Stimulated activated CD8-positive, alpha-beta memory T cell treated with anti-CD3 and anti-CD28 coated beads, Interleukin-4, amount 100 ng/mL, for 24 hours (primary cell): ENCODE results near the gene PTPRN2.

Experiments used
- DNase-seq: peaks from one replicate; pipeline ENCODE4 v3.0.0-alpha.2; 2020; ENCODE audit warnings: low read depth

Gene PTPRN2

GRCh38 chr7:157974678-157975230 is 612.9 kb downstream of the PTPRN2 start:
- DNase-seq, result no peak

GRCh38 chr7:157973971-157974677 is 613.5 kb downstream of the PTPRN2 start:
- DNase-seq, result no peak

GRCh38 chr7:157972914-157973313 is 614.7 kb downstream of the PTPRN2 start:
- no peak for DNase-seq

- DNase-seq, result no peak
Measured at GRCh38 chr7:157971501-157971900, 616.1 kb downstream of the PTPRN2 start.

- DNase-seq, result no peak
Measured at GRCh38 chr7:157970744-157971143, 616.9 kb downstream of the PTPRN2 start.

- no peak for DNase-seq
Measured at GRCh38 chr7:157969995-157970394, 617.6 kb downstream of the PTPRN2 start.

- no peak for DNase-seq
Measured at GRCh38 chr7:157966490-157966889, 621.1 kb downstream of the PTPRN2 start.

GRCh38 chr7:157964521-157964920 is 623.1 kb downstream of the PTPRN2 start:
- DNase-seq, result no peak

DNA sequence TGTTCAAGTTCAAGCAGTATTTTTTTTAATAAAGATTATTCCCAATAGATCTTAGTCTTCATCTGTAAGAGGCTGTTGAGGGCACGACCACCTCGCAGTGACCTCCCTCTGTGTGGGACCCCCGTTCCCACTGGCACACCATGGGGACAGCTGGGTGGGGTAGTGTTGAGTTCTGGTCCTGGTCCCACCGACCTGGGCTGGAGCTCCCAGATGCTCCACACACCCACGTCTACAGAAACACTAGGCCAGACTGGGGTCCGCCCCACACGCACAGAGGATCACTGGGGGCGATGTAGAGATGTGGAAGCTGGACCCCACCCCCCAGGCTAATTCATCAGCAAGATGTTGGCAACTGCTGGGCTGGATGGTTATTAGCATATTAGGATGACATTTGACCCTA is 623.6 kb downstream of the PTPRN2 start:
- DNase-seq, result no peak

GRCh38 chr7:157963526-157963925 is 624.1 kb downstream of the PTPRN2 start:
- no peak for DNase-seq

DNA sequence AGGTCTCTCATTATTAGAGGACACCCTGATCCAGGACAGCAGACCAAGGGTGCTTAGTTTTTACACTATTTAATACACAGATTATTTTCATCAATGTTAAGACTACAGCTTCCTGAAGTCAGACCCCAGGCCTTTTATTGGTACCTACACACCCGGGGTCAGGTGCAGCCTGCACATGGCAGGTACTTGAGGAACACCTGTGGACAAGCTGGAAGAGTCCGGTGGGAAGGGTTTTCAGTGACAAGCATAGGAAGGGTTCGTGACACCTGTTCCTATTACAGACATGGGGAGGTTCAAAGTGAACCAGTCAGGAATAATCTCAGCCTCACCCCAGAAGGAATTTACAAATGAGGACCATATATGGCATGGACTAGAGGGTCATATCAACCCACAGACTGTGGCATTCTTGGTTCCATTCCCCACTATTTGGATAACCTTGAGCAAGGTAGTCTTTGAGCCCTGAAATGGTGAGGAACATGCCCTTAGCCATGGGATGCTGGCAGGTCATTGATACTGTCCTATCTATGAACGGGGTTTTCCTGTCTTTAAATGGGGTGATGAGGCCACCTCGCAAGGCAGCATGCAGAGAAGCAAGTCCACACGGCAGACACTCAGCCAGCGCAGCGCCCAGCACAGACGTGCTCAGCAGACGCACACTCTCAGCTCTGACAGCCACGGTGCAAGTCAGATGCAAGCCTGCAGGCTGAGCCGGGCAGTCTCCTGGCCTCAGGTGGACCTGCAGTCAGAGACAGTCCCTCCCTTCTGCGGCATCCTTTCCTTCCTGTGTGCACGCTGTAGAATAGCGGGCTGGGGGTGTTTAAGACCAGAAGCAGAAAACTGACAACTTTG is 624.9 kb downstream of the PTPRN2 start:
- DNase-seq, result no peak

DNA sequence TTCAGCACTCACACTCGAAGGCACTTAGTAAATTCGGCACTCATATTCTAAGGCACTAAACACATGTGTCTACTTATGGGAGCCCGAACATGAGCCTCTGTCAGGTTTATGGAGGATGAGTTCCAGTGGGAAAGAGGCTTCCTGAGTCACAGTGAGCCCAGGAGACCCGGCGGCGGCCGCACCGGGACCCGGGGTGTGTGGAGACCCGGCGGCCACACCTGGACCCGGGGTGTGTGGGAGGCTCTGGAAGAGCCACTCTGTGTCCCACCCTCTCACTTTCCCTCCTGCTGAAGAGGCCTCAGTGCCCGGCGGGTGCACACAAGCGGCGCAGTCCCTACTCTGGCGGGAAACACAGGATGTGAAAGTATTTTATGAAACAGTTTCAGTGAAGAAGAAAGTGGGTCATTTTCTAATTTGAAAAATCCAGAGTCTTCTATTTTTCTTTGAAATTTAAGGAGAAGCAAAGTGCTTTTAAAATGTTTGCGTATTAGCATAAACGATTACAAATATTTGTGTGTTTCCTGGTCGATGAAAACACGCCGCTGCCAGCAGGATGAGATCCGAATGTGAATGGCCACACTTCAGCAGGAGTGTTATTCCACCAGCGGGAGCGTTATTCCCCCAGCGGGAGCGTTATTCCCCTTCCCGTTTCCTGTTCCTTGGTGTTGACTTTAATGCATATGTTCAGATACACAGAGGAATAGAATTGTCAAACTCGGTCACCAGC is 625.7 kb downstream of the PTPRN2 start:
- no peak for DNase-seq

DNA sequence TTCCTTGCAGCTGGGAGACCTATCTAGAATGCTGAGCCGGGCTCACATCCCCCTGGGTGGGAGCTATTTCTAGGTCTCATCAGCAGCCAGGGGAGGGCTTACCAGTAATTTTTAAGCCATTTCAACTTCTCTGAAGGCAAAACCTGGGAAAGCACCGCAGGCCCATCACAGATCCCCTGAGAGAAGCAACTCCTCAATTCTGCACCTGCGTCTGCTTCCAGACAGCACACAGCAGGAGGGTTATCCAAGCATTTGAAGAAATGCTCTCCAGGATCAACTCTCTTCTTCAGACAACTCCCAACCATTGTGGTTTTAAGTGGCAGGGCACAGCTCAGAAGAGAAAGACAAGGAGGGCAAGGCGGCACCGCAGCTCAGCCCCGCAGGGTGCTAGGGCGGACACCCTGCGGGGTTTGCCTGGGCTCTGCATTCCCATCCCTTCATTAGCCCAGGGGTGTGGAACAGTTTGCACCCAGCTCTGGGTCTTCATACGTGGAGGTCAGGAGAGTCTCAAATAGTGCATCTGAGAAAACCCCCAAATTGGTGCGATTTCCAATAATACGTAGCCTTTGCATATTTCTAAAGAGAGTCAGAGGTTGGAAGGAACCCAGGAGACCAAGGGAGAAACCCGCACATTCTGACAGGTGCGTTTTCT is 632.1 kb downstream of the PTPRN2 start:
- no peak for DNase-seq

DNA sequence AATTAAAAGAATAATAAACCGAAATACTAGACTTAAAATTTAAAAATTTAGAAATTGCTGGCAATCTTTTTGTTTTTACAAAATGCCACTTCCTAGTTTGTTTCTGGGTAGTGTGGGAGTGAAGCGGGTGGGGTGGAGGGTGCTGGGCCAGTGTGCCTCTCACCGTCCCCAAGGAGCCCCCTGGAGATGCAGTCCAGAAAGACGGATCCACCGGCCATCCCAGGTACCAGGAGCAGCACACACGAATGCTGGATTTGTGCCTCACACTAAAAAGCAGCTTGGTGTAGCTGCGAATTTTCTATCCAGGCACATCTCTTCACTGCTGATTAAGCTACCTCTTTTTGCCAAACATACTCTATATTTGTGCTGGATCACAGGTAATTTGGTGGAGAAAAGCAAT is 632.7 kb downstream of the PTPRN2 start:
- DNase-seq, result no peak

DNA sequence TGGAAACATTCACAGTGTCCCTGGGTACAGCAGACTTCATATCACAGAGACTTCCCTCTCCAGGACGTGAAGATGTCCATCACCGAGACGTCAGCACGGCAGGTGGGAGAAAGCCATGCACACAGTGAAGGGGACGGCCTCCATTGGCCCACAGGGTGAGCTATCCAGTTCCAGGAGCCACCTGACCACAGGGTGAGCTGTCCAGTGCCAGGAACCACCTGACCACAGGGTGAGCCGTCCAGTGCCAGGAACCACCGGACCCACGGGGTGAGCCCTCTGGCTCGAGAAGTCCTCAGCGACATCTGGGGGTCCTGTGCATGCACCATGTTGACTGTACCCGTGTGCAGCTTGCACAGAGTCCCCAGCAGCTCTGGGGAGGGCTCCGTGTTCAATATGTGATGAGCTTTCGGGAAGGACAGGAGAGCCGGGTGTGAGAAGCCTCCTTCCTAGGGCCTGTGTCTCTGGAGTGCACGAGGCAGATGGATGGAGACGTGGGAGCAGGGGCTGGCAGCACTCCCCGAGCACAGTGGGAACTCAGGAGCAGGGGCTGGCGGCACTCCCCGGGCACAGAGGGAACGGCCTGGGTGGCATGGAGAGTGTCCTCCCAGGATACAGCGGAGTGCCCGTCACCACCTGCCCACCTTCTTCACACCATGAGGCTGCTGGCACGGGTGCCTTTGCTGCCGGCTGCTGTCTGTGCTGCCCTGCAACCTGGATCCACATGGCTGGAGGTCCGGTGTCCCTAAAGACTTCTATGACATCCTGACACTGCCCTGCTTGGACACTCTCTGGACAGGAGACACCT is 634.6 kb downstream of the PTPRN2 start:
- DNase-seq, result no peak

- no peak for DNase-seq
Measured at GRCh38 chr7:157952050-157952667, 635.5 kb downstream of the PTPRN2 start.

GRCh38 chr7:157951300-157952049 is 636.1 kb downstream of the PTPRN2 start:
- no peak for DNase-seq

DNA sequence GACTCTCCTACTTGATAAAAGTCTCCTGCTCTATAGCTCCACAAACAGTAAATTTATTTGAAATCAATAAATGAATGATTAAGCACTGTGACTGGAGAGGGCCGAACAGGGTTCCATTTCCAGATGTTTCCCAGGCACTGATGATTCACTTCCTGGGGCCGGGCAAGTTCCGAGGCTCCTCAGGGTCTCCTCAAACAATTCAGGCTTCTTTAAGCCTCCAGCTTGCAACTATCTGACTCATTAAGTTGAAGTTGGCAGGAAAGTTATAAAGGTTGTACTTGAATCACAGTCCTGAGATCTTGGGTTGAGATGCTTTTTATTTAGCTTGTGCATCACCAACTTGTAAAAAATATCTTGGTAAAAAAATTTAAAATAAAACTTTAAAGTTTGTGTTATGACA is 637.9 kb downstream of the PTPRN2 start:
- DNase-seq, result no peak

DNA sequence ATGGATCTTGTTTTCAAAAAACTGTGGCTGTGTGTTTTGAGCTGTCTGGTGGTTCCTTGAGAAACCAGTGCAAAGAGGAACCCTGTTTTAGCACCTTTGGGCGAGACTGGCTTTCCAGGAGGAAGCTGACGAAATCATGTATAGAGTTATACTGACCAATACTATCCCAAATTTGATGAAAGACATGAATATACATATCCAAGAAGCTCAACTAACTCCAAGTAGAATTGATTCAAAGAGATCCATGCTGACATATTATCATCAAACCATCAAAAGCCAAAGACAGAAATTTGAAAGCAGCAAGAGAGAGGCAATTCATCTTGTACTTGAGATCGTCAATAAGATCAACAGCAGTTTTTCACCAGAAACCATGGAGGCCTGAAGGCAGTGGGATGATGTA is 640.1 kb downstream of the PTPRN2 start:
- DNase-seq, result no peak
